Sigmoid colon (tissue), 4 donors: ENCODE measurements around the gene PPP1R27.

Source experiments
- CTCF ChIP-seq, 4 experiments: fragments of 450-650 bp in 3 of 4; fragments of 200-600 bp in 1 of 4; IDR thresholded peaks; one replicate each; pipeline ENCODE4 v1.5.1; 2016 to 2019; ENCODE audit warnings: antibody characterized with exemption in 4 of 4, mild to moderate bottlenecking in 3 of 4, moderate library complexity in 2 of 4
- EP300 ChIP-seq, 4 donors: sonication (generic); formaldehyde crosslinking; IDR thresholded peaks; one replicate each; pipeline ENCODE4 v1.6.1; 2017; ENCODE audit warnings: antibody characterized with exemption in 4 of 4
- POLR2AphosphoS5 ChIP-seq, 4 donors: sonication (generic); formaldehyde crosslinking; IDR thresholded peaks; one replicate each; pipeline ENCODE4 v1.6.1; 2017; ENCODE audit warnings: antibody characterized with exemption in 4 of 4

GRCh38 chr17:81817758-81818147 lies 17.1 kb downstream of the PPP1R27 start:
- TF ChIP-seq EP300 (IDR thresholded peaks at IDR 0.05) (no peak), POLR2AphosphoS5 (IDR thresholded peaks at IDR 0.05) (no peak), CTCF (IDR thresholded peaks at IDR 0.05) (no peak)
